Body of pancreas (tissue), 4 donors: ENCODE measurements around the gene PRR30.

Source experiments
- CTCF ChIP-seq, 7 experiments: fragments of 450-650 bp in 4 of 7; fragments of 200-600 bp in 3 of 7; sonication (generic) in 3 of 7; IDR thresholded peaks; one replicate each; pipeline ENCODE4 v1.5.1; 2016 to 2019; ENCODE audit warnings: antibody characterized with exemption in 7 of 7
- POLR2A ChIP-seq, 3 donors: fragments of 450-650 bp; IDR thresholded peaks; one replicate each; pipeline ENCODE4 v1.6.1; 2016; ENCODE audit warnings: antibody characterized with exemption in 3 of 3, mild to moderate bottlenecking in 2 of 3

- TF ChIP-seq CTCF (IDR thresholded peaks at IDR 0.05) (no peak), POLR2A (IDR thresholded peaks at IDR 0.05) (no peak)
Observed at GRCh38 chr2:27095427-27095744, 43.8 kb downstream of the PRR30 start.
